Pancreas (tissue), 10 donors: Measurements from ENCODE around the gene GNAZ. TPM values are rescaled to one million over a fixed set of nuclear protein-coding genes. Genes with fewer than 3 reads are reported as not detected.
A peak's percentile ranks its signal among the peaks of the same experiment; 100 is the strongest.

Experiments used
- ATAC-seq, 4 donors: fragments of 200-7000 bp; cut with Tn5 transposase; one replicate each; pipeline versions ENCODE4 v1.8.0 to v1.9.1; 2020; ENCODE audit warnings: mild to moderate bottlenecking in 4 of 4, moderate library complexity in 4 of 4
- DNase-seq, 6 donors: peaks; one replicate each; pipeline ENCODE4 v3.0.0-alpha.2; 2020
- FAIRE-seq: peaks from 2 replicates; lab custom pipeline; 2012; peaks lifted over from hg19 to GRCh38; lab: Jason Lieb, UNC
- H3K27ac ChIP-seq, 4 donors: fragments of 200-600 bp; sonication (generic); 1 replicate in 3 of 4; 2 replicates in 1 of 4; pipeline versions ENCODE4 v1.5.0 to v1.8.0; 2020
- H3K27me3 ChIP-seq, 4 donors: fragments of 200-600 bp; one replicate each; pipeline ENCODE4 v1.8.0; 2021
- H3K36me3 ChIP-seq, 3 donors: fragments of 200-600 bp; sonication (generic) in 1 of 3; one replicate each; pipeline versions ENCODE4 v1.5.0 to v1.8.0; 2020 to 2021
- H3K4me1 ChIP-seq, 3 donors: fragments of 200-600 bp; one replicate each; pipeline ENCODE4 v1.8.0; 2021
- H3K4me3 ChIP-seq, 4 donors: fragments of 200-600 bp; sonication (generic) in 2 of 4; one replicate each; pipeline versions ENCODE4 v1.5.0 to v1.8.0; 2020 to 2021
- H3K9me3 ChIP-seq, 4 donors: fragments of 200-600 bp; one replicate each; pipeline ENCODE4 v1.8.0; 2021
- CTCF ChIP-seq, 4 donors: fragments of 200-600 bp; sonication (generic) in 3 of 4; IDR thresholded peaks; one replicate each; pipeline versions ENCODE4 v1.5.0 to v1.8.0; 2021; ENCODE audit warnings: antibody characterized with exemption in 4 of 4
- WGBS, 2 donors: extraction: QIAGEN DNeasy Blood & Tissue Kit; methylation state at CpG; one replicate each; pipeline ENCODE4 v1.1.7; 2013; 5-methylcytosine and 5-hydroxymethylcytosine counted together
- intact Hi-C, 3 donors: fragments of 100-400 bp; cut with DNase I; formaldehyde crosslinking; loops; one replicate each; pipeline versions ENCODE4 v1.11.1 to v1.14.2; 2022
- polyA plus RNA-seq, 2 donors: library from polyadenylated mRNA; stranded (reverse); fragments of 200-250 nt; gene quantifications; one replicate each; pipeline ENCODE4 v1.2.3, GENCODE V29; 2013
- total RNA-seq, 6 donors: library from RNA; stranded (reverse); fragmentation: NEBNext Ultra II Directional in 4 of 6; extraction: Animal tissue kit (Norgen Biotek cat#: 25700) in 4 of 6; gene quantifications; one replicate each; pipeline versions ENCODE4 v1.2.1 to v1.2.4, GENCODE V29; 2021 to 2023
- donor health status: healthy with polysubstance abuse.
- donor health status: DM: no; HTN: no; CAD: no; lungs with moderate emphysema.
- donor health status: DM: no; HTN: no; CAD: no.
- donor health status: control.
- donor health status: control.
- donor health status: Bipolar disorder and iron deficiency.
- donor health status: DM: yes; HTN: yes; CAD: no.
- donor health status: DM: no; HTN: no; CAD: no.
- donor health status: DM: no; HTN: no; CAD: no.
- donor health status: DM: yes; HTN: yes; CAD: no.

Gene GNAZ
- total and polyA plus RNA-seq, 8 donors = 0.88 to 9.7 (median 2.1) TPM

DNA sequence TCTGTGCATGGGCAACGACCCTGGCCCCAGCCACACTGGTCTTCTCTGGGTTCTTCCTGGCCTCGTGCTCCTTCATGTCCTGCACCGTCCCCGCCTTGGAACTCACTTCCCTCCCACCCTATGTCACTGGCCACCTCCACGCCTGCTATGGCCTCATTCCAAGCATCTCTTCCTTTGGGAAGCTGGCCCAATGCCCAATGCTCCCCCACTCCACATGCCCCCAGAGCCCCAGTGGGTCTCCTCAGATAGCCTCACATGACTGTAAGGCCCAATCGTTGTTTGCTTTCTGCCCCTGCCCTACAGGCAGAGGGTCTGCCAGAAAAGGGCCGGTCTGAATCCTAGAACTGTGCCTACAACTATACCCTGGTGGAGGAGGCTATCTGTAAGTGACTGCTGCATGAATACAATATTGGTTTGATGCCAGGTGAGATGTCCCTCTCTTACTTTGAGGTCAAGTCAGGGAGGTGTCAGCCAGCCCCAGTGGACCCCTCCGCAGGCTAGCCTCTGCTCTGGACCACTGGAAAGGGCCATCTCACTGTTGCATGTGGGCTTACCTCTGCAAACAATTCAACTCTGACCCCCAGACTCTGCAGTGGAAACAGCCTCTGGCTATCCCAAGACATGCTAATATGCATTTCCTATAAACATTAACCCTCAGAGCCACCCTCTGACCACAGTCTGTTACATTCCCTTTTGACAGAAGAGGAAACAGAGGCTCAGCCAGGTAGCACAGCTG is 2.1 kb upstream of the GNAZ start:
- Histone ChIP-seq H3K4me1 (peaks cover 0 to 4% (median 3%) of the 10 kb centered on the region in 3 donors), H3K27me3 (no peaks in the 10 kb centered on the region), H3K4me3 (no peak overlapping the region), H3K27ac (no peak overlapping the region), H3K9me3 (no peaks in the 10 kb centered on the region), H3K36me3 (no peaks in the 10 kb centered on the region)
- WGBS, 2 donors = 64 to 74% methylated on average over 8 of the region's 8 CpGs
- intact Hi-C loops = no loop called here
- peak in 4 of 6 donors; percentile 12 to 41 (median 24) for DNase-seq
- no peak for TF ChIP-seq CTCF (IDR thresholded peaks at IDR 0.05)
- FAIRE-seq = no peak
- no peak for ATAC-seq

- H3K4me3 ChIP-seq = no peak overlapping the region
- ATAC-seq (no peak), FAIRE-seq (no peak), DNase-seq (peak in 2 of 6 donors; percentile 22 to 27)
- no peak for TF ChIP-seq CTCF (IDR thresholded peaks at IDR 0.05)
- WGBS, 2 donors = 60 to 65% methylated on average over 8 of the region's 8 CpGs
- intact Hi-C loops = no loop called here
- H3K27ac ChIP-seq = no peak overlapping the region
- peaks cover 0 to 4% (median 3%) of the 10 kb centered on the region in 3 donors for H3K4me1 ChIP-seq
- H3K36me3 ChIP-seq = no peaks in the 10 kb centered on the region
- no peaks in the 10 kb centered on the region for H3K9me3 ChIP-seq
- H3K27me3 ChIP-seq = no peaks in the 10 kb centered on the region
Observed at GRCh38 chr22:23068832-23069385, 1.4 kb upstream of the GNAZ start.

GRCh38 chr22:23069502-23070357 is 589 bp upstream of the GNAZ start:
- ATAC-seq (peak; percentile 98 to 99 (median 99)), DNase-seq (peak; percentile 92 to 98 (median 94)), FAIRE-seq (no peak)
- peak overlapping the region in 3 of 4 donors; percentile 25 to 57 (median 52) for H3K27ac ChIP-seq
- 1% methylated on average over 43 to 74 of the region's 74 CpGs for WGBS, 2 donors
- H3K4me1 ChIP-seq = peaks cover 0 to 4% (median 3%) of the 10 kb centered on the region in 3 donors
- no peaks in the 10 kb centered on the region for H3K27me3 ChIP-seq
- no peak for TF ChIP-seq CTCF (IDR thresholded peaks at IDR 0.05)
- no peaks in the 10 kb centered on the region for H3K9me3 ChIP-seq
- intact Hi-C loops = no loop called here
- peak overlapping the region; percentile 35 to 57 (median 49) for H3K4me3 ChIP-seq
- H3K36me3 ChIP-seq = no peaks in the 10 kb centered on the region

GRCh38 chr22:23071230-23072076 is 1.1 kb downstream of the GNAZ start:
- H3K36me3 ChIP-seq = no peaks in the 10 kb centered on the region
- intact Hi-C loops = no loop called here
- no peaks in the 10 kb centered on the region for H3K27me3 ChIP-seq
- DNase-seq = peak in 3 of 6 donors; percentile 25 to 76 (median 47)
- no peaks in the 10 kb centered on the region for H3K9me3 ChIP-seq
- FAIRE-seq = no peak
- no peak for ATAC-seq
- H3K4me3 ChIP-seq = peak overlapping the region in 2 of 4 donors; percentile 50 to 54
- TF ChIP-seq CTCF (IDR thresholded peaks at IDR 0.05) = no peak
- 73 to 74% methylated on average over 29 of the region's 29 CpGs for WGBS, 2 donors
- H3K4me1 ChIP-seq = peaks cover 0 to 4% (median 3%) of the 10 kb centered on the region in 3 donors
- H3K27ac ChIP-seq = no peak overlapping the region
